ENCODE measurements around the gene ZNF48.

ZNF48 gene

DNA sequence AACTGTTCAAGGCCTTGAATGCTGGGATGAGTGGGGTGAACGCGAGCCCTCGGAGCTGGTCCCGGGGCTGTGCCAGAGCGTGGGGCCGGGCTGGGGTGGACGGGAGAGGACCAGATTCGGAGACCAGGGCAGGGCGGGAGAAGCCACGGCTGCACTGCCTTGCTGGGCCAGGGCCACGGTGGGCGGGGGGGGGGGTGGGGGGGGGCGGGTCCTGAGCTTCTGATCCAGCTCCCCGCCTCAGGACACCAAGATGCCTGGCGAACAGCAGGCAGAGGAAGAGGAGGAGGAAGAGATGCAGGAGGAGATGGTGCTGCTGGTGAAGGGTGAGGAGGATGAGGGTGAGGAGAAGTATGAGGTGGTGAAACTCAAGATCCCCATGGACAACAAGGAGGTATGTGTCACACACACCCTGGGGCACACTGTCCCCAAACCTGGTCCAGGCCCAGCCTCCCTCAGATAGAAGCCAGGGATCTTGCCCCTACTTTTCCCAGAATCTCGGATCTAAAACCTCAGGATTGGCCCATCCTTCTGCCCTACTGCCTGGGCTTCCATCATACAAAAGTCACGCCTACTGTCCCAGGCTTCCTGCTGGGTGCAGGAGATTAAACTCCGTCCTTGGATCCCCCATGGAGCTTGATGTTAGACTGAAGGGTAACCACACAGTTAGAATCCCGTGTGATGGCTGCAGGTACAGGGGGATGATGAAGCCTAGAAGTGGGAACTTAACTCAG lies 12.7 kb downstream of the ZNF48 start:
- no peak for DNase-seq

DNA sequence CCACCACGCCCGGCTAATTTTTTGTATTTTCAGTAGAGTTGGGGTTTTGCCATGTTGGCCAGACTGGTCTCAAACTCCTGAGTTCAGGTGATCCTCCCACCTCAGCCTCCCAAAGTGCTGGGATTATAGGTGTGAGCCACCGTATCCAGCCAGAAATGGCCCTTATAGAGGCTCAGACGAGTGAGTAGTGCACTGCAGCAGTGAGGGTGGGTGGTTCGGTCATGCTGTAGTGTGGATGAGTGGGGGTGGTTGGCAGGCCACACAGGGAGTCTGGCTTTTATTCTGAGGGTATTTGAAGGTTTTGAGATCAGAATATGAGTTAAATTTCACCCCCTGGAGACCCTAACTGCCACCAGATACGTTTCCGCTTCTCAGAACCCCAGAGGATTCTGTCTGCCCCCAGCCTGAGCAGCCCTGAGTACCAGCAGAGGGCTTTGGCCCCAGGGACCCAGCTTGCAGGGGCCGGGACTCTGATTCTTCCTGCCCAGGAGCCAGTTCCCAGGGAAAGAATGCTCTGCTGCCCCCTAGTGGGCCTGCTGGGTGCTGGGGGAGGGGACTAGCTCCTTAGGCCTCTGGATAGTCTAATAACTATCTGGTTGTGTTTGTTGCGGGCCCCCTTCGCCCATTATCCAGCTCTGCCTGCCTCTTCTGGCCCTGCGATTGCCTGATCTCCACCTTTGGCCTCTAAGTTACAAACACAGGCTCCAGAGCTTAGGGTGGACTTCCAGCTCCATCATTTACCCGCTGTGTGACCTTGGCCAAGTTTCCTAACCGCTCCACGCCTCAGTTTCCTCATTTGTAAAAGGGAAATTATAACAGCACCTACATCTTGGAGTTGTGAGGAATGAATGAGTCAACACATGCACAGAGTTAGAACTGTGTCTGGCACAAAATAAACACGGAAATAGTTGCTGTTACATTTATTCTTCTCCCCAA lies 14.2 kb downstream of the ZNF48 start:
- peak; percentile 98 for DNase-seq

DNA sequence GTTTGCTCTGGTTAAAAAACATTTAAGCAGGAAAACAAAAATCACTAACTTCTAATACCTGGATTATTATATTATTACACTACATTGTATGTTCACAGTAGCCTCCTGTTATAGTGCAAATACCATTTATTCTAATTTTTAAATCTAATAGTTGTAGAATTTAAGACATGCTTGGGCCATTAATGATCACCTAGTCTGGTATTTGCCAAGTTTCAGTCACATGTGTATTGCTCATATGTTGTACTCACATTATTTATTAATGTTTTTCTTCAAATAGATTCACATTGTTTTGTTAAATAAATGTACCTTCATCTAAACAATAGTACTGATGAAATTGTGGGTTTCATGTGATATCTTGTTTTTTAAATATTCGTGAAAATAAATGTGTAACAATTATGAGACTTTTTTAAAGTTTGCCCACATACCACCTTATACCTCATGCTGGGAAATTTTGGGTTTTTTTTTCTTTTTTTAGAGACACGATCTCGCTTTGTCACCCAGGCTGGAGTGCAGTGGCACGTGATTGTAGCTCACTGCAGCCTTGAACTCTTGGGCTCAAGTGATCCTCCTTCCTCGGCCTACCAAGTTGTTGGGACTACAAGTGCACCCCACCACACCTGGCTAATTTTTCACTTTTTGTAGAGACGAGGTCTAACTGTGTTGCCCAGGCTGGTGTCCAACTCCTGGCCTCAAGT lies 18.0 kb downstream of the ZNF48 start:
- DNase-seq: no peak

DNA sequence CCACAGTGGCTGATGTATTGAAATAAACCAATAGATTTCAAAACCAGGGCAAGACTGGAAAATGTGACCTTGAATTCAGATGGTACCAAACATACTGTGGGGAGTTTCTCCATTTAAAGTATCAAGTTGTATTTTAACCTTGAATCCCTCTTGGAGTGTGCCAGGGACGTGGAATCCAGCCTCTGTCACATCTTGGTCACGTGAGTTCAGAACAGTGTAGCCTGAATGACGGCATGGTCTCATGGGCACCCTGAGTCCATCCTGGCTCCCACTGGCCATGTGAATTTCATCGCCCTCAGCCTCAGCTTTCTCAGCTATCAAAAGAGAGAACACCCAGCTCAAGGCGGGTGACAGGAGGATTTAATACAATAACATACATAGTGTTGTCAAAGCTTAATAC lies 18.9 kb downstream of the ZNF48 start:
- no peak for DNase-seq

DNA sequence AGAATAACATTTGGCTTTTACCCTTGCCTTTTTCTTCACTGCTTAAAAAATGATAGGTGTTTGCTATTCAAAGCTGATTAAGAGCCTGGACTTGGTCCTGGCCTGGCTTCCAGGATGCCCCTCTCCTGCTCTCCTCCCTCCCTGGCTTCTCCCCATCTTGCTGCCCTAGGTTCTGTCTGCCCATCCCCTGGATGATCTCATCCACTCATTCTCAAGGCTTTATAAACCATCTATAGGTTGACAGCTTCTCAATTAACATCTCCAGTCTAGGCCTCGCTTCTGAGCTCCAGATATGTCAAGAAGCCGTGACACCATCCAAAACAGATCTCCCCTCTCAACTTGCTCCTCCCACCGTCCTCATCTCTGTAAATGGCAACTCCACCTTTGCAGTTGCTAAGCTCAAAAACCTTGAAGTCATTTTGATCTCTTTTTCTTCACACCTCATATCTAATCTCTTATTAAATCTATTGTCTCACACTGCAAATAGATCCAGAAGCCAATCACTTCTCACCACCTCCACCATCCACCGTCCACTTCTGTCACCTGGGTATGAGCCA lies 20.9 kb downstream of the ZNF48 start:
- no peak for DNase-seq

DNA sequence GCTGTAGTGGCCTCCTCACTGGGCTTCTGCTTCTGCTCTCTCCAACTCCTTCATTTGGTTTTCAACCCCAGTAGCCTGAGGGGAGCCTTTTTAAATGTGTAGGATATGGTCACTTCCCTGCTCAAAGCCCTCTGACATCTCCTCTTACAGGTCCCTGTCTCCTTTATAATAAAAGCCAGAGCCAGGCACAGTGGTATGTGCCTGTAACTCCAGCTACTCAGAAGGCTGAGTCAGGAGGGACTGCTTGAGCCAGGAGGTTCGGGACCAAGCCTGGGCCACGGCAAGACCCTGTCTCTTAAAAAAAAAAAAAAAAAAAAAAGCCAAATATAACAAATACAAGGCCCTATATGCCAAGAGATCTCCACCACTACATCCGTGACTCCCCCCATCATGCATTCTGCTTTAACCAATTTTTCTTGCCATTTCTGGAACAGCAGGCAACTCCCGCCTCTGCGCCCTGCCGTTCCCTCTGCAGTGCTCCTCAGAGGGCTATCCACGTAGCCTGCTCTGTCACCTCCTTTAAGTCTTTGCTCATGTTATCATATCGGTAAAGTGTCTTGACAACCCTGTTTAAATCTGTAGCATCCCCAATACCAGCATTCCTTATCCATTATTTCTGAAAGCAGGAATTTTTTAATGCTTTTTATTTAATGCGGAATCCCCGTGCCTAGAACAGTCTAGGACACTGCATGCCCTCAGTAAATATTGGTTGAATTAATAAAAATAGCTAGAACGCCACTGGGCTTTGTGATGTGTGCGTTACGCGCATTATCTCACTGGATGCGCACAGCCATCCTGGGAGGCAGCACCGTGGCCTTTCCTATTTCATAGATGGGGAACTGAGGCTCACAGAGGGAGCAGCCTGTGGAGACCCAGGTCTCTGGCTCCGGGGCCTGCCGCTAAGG lies 21.7 kb downstream of the ZNF48 start:
- DNase-seq: peak; percentile 42

DNA sequence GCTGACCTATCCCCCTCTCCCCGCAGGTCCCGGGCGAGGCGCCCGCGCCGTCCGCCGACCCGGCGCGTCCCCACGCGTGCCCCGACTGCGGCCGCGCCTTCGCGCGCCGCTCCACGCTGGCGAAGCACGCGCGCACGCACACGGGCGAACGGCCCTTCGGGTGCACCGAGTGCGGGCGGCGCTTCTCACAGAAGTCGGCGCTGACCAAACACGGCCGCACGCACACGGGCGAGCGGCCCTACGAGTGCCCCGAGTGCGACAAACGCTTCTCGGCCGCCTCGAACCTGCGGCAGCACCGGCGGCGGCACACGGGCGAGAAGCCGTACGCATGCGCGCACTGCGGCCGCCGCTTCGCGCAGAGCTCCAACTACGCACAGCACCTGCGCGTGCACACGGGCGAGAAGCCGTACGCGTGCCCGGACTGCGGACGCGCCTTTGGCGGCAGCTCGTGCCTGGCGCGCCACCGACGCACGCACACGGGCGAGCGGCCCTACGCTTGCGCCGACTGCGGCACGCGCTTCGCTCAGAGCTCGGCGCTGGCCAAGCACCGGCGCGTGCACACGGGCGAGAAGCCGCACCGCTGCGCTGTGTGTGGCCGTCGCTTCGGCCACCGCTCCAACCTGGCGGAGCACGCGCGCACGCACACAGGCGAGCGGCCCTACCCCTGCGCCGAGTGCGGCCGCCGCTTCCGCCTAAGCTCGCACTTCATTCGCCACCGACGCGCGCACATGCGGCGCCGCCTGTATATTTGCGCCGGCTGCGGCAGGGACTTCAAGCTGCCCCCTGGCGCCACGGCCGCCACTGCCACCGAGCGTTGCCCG lies 22.5 kb downstream of the ZNF48 start:
- peak; percentile 88 for DNase-seq

DNA sequence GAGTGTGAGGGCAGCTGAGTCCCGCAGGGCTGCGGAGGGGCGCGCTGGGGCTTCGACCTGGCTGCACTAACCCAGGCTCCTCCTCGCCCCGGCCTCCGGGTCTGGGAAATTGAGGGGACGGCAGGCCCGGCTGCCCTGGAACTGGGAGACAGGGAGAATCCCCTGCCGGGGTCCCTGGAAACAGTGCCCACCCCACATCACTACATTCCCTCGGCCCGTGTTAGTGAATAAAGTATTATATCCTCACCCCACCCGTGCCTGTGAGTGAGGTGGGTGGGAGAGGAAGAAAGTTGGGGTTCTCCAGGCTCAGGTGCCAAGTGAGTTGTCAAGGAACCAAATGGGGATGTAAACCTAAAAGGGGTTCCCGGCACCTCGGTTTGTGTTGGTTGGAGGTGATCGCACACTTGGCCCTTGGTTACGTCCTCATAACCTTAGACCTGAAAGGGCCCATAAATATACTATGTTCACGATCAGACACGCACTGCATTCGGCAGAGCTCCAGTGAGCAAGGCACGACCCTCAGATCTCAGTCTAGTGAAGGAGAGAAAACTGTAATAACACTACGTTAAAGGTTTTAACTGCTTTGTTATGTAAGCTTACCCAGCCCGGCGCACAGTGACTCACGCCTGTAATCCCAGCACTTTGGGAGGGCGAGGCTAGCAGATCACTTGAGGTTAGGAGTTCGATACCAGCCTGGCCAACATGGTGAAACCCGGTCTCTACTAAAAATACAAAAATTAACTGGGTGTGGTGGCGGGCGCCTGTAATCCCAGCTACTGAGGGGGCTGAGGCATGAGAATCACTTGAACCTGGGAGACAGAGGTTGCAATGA lies 23.3 kb downstream of the ZNF48 start:
- DNase-seq: no peak

DNA sequence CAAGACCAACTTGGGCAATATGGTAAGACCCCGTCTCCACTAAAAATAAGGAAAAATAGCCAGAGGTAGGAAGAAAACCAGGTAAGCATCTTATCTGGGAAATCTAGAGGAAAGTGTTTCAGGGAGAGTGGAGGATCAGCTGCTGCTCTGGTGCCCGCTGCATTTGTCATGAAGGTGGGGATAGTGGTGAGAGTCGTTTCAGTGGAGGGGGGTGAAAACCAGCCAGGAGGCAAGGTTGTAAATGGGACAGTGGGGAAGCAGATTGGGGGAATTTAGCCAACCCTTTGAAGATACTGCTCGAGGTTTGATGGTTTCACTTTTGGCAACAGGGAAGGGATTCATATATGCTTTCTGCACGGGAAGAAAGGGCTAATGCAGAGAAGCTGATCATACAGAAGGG lies 25.8 kb downstream of the ZNF48 start:
- DNase-seq: no peak

DNA sequence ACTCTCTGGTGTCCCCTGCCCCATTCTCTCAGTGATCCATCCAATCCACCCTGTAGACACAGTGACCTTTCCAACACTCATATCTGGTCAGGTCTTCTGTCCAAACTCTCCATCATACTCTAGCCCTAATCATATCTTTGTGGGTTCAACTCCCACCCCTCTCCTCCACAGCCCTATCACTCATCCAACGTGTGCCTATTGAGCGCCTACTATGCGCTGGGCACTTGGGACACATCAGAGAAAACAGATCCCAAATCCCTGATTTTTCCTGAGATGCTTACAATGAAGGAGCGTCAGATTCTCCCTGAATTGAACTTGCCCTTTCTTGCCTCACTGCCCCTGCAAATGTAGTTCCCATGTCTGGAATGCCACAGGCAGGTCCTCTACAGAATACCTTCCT lies 32.8 kb downstream of the ZNF48 start:
- no peak for DNase-seq

DNA sequence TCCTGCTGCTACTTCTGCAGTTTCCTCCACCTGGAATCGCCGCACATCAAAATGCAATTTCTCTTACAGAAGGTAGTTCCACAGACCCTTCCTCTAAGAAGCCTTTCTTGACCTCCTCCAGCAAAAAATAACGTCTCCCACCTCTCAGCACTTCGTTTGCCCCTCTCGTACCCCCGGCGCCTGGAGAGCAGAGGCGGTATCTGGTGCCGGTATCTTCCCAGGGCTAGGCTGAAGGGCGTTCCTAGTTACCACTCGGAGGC lies 34.1 kb downstream of the ZNF48 start:
- no peak for DNase-seq

DNA sequence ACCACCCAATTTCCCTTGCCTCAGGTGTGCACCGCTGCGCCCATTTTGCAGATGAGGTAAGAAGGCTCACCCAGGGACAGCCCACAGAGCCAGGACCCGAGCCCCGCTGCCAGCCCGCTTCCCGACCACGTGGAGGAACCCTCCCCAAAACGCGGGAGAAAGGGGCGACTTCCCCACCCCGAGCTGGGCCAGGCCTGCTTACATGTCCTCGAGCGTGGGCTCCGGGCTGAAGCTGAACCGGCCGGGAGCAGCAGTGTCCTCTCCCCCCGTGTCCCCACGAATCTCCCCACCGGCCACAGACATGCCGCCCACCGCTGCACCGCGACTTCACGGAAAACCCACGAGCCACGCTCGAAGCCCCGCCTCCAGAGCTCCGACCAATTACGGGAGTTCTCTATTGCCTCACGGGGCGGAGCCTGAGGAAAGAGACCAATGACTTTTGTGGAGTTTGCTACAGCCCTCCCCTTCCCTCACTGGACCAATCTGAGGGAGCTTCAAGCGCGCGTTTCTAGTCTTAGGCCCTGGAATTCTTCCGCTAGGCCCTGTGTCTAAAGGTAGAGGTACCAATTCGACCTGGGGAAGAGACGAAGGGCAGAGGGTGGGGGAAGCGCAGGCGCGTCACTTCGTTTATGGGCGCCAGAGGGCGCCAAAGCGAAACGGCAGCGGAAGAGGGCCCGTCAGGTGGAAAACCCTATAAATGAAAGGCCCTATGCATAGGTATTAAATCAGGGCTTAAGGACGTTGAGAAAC lies 34.6 kb downstream of the ZNF48 start, which contains the start of gene DCTPP1:
DCTPP1 (minus strand) TSS at position 353 of the 750 bp plus-strand sequence; CDS start at position 303, 50 bp downstream.
- DNase-seq: peak; percentile 97

DNA sequence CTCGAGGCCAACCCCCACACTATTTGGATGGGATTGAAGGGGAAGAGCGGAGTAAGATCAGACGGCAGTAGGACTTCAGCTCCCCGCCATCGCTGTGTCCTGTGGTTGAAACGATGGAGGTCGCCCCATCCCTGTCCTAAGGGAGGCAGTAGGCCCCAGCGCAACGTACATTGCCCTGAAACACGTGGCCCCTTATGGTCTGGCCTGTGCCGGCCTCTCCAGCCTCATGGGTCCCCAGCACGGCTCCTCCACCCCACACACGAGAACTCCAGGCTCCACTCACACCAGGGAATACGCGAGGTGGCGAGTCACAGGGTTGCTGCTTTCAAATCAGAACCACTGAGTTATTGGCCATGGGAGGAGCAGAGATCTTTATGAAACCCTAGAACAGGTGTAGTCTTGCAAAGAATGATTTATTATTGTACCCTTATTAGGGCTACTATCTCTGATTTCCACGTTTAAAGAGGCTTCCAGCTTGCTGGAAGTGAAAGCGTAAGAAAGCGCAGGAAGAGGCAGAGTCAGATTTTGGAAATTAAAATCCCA lies 35.3 kb downstream of the ZNF48 start:
- DNase-seq: peak; percentile 70

DNA sequence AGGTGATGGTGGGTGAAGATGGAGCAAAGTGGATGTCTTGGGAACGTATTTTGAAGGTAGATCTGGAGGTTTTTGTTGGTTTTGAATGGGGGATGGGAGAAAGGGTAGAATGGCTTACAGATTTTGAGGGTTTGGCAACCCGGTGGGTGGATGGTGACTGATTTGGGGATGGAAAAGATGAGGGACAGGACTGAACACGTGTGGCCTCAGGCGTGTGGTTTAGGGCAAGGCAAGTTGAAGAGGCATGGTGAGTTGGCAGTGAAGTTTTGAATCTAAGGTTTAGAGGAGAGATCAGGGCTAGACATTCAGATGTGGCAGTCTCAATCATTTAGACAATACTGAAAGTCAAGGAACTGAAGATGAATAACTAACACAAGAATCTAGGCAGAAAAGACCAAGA lies 39.6 kb downstream of the ZNF48 start:
- peak; percentile 84 for DNase-seq

DNA sequence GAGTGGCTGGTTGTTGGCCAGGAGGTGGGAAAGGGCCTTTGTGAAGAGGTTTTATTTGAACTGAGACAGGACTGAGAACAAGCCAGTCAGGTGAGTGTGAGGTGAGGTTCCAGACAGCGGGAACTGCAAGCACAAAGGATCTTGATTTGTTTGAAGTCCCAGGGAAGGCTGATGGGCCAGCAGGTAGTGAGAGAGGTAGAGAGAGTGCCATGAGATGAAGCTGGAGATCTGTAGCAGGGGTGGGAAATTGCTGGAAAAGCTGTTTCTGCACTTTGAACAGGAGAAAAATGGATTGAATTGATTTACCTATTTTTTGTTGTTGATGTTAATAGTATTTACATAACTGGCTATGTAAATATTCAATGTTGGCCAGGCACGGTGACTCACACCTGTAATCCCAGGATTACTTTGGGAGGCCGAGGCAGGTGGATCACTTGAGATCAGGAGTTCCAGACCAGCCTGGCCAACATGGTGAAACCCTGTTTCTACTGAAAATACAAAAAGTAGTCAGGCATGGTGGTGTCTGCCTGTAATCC lies 42.4 kb downstream of the ZNF48 start:
- no peak for DNase-seq

DNA sequence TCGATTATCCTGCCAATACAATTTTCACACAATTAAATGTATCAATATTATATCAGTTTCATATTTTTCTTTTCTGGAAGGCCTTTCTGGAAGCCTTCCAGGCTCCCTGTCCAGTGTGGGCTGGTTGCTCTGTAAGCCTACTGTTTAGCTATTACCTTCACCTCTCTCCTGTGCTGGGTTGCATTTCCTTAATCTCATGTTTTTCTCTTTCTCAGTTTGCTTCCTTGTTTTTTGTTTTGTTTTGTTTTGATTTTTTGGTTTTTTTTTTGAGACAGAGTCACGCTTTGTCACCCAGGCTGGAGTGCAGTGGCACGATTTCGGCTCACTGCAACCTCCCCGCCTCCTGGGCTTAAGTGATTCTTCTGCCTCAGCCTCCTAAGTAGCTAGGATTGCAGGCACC lies 43.6 kb downstream of the ZNF48 start:
- no peak for DNase-seq

DNA sequence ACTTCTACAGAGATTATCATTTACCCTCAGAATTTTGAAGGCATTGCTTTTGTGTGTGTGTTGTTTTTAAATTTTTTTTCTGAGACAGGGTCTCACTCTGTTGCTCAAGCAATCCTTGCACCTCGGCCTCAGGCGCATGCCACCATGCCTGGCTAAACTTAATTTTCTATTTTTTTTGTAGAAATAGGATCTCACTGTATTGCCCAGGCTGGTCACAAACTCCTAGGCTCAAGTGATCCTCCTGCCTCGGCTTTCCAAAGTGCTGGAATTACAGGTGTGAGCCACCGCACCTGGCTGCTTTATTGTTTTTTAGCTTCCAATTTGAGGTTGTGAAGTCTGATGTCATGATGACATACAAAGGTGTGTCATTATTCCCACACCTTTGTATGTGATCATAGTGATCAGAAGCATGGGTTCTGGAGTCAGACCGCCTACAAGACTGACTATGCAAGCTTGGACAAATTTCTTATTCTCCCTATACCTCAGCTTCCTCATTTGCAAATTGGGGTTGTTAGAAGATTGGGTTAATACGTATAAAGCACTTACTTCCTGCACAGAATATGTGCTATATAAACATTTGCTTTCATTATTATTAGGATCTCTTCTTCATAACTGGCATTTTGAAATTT lies 44.6 kb downstream of the ZNF48 start:
- DNase-seq: no peak

DNA sequence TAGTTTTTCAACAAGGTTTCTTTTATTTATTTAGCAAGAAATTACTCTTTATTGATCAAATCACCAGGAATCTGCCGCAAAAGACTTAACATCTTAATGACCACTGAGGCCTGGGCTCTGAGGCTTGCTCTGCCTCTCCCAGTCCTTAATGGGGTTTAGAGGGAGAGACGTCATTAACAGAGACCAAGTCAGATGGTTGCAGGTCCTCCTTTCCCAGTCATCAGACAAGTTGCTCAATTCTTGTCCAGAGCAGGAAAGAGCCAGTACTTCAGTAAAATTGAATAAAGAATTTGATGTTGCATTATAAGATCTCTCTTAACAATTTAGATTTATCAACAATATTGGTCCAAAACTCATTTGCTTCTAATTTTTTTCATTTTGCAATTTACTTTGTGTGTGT lies 48.4 kb downstream of the ZNF48 start:
- no peak for DNase-seq

Measured in stimulated activated CD8-positive, alpha-beta memory T cell treated with anti-CD3 and anti-CD28 coated beads, Interleukin-4, amount 100 ng/mL, for 48 hours (primary cell).